ENCODE measurements around the gene BHLHE40. TPM values are rescaled to one million over a fixed set of nuclear protein-coding genes. Genes with fewer than 3 reads are reported as not detected.

The BHLHE40 gene
- total and polyA plus RNA-seq, 2 of the 13 experiments (the other 11 are each of a cell fraction or from before 2014, with no cell fraction given), result 1.8 to 51.0 TPM

DNA sequence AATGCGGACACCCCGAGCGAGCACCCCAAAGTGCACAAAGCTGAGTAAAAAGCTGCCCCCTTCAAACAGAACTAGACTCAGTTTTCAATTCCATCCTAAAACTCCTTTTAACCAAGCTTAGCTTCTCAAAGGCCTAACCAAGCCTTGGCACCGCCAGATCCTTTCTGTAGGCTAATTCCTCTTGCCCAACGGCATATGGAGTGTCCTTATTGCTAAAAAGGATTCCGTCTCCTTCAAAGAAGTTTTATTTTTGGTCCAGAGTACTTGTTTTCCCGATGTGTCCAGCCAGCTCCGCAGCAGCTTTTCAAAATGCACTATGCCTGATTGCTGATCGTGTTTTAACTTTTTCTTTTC lies 5.3 kb downstream of the BHLHE40 start:
- intact Hi-C loops (cut with micrococcal nuclease; ENCODE audit: unreplicated experiment), result loop anchor here (10.0 kb wide), 1 partner anchor 200 kb away; the partner anchor contains the start of gene EDEM1
- no peak for DNase-seq (ENCODE audit: low spot score)
- Histone ChIP-seq H3K4me3 (replicated peaks in 1 of 3; ENCODE audit: insufficient read depth in 1 of 3, low read depth in 2 of 3, low read length in 3 of 3) (peak overlapping the region; percentile 89 to 99 (median 95)), H3K4me2 (ENCODE audit: low read depth, low read length) (peak overlapping the region; percentile 91), H3K36me3 (replicated peaks in 1 of 2; ENCODE audit: control insufficient read depth in 1 of 2, insufficient read depth in 2 of 2, low read length in 2 of 2) (peaks cover 9 to 31% of the 10 kb centered on the region in 2 experiments), H3K4me1 (ENCODE audit: insufficient read depth, low read length) (peaks cover 63% of the 10 kb centered on the region), H2AFZ (ENCODE audit: low read length) (no peak overlapping the region), H3K9me3 (ENCODE audit: low read length) (no peaks in the 10 kb centered on the region), H3K27ac (ENCODE audit: extremely low read length, insufficient read depth, low read length) (peak overlapping the region; percentile 23), H3K79me2 (ENCODE audit: insufficient read depth, low read length) (peaks cover 51% of the 10 kb centered on the region), H3K9ac (ENCODE audit: insufficient read depth, low read depth, low read length) (peak overlapping the region; percentile 89; the same call in 1 of the 2 replicates), H4K20me1 (ENCODE audit: insufficient read depth, low read length) (peaks cover 40% of the 10 kb centered on the region), H3K27me3 (ENCODE audit: control insufficient read depth in 1 of 2, insufficient read depth in 2 of 2, low read length in 2 of 2) (no peaks in the 10 kb centered on the region; a peak in 1 of 5 replicates)
- no peak for ATAC-seq
- in situ Hi-C loops (cut with HindIII; ENCODE audit: extremely low pct_ligation_motif_present, low pct_unique_long_range_greater_than_20kb), result no loop called here
- ChIA-PET CTCF (ENCODE audit: low intra/inter-chr PET ratio, low total read pairs) (no interaction called here), POLR2A (no interaction called here)
- no TSS peak for BruUV-seq (replicated peaks)
- no peak for FAIRE-seq
- WGBS (ENCODE audit: low lambda C conversion rate), result 82% methylated on average over 9 of the region's 9 CpGs
- no peak for TF ChIP-seq NR2F1 (CRISPR knock-in tag; IDR thresholded peaks at IDR 0.05)
- TF ChIP-seq ZNF44 (CRISPR knock-in tag; IDR thresholded peaks at IDR 0.05), result no peak
- no peak for TF ChIP-seq ATM (IDR thresholded peaks at IDR 0.05; ENCODE audit: borderline replicate concordance)
- TF ChIP-seq GATAD2A (CRISPR knock-in tag; IDR thresholded peaks at IDR 0.05), result no peak
- no peak for TF ChIP-seq LCORL (IDR thresholded peaks at IDR 0.05)
- no peak for TF ChIP-seq LCORL (CRISPR knock-in tag; IDR thresholded peaks at IDR 0.05)
- TF ChIP-seq MEIS2 (CRISPR knock-in tag; IDR thresholded peaks at IDR 0.05), result no peak
- no peak for TF ChIP-seq RBAK (CRISPR knock-in tag; IDR thresholded peaks at IDR 0.05)
- no peak for TF ChIP-seq MTF2 (CRISPR knock-in tag; IDR thresholded peaks at IDR 0.05; ENCODE audit: borderline replicate concordance)
- peak; percentile 50 for TF ChIP-seq PRPF4 (IDR thresholded peaks at IDR 0.05; ENCODE audit: low read depth, low read length, poor library complexity, severe bottlenecking)
- no peak for TF ChIP-seq MTA3 (CRISPR knock-in tag; IDR thresholded peaks at IDR 0.05)
- TF ChIP-seq CHCHD3 (CRISPR knock-in tag; IDR thresholded peaks at IDR 0.05), result no peak
- TF ChIP-seq RBFOX2 (IDR thresholded peaks at IDR 0.05; ENCODE audit: low read depth, low read length), result peak; percentile 65
- no peak for TF ChIP-seq ZFP36 (IDR thresholded peaks at IDR 0.05; ENCODE audit: borderline replicate concordance, low read depth, low read length, partially characterized antibody)
- no peak for TF ChIP-seq ELK4 (CRISPR knock-in tag; IDR thresholded peaks at IDR 0.05; ENCODE audit: borderline replicate concordance)
- TF ChIP-seq ZNF446 (CRISPR knock-in tag; IDR thresholded peaks at IDR 0.05), result no peak
- TF ChIP-seq, protein P1, sequence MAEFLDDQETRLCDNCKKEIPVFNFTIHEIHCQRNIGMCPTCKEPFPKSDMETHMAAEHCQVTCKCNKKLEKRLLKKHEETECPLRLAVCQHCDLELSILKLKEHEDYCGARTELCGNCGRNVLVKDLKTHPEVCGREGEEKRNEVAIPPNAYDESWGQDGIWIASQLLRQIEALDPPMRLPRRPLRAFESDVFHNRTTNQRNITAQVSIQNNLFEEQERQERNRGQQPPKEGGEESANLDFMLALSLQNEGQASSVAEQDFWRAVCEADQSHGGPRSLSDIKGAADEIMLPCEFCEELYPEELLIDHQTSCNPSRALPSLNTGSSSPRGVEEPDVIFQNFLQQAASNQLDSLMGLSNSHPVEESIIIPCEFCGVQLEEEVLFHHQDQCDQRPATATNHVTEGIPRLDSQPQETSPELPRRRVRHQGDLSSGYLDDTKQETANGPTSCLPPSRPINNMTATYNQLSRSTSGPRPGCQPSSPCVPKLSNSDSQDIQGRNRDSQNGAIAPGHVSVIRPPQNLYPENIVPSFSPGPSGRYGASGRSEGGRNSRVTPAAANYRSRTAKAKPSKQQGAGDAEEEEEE (CRISPR knock-in tag; IDR thresholded peaks at IDR 0.05; ENCODE audit: borderline replicate concordance), result no peak
- peak; percentile 68; the same call in 1 of the 2 replicates for TF ChIP-seq ZBTB38 (CRISPR knock-in tag; IDR thresholded peaks at IDR 0.05)
- no peak for TF ChIP-seq ZNF496 (CRISPR knock-in tag; IDR thresholded peaks at IDR 0.05; ENCODE audit: insufficient replicate concordance)
